HL-60 (cell line): ENCODE measurements around the gene PLCB1.

Experiments used
- DNase-seq, 2 experiments: peaks; one replicate each; pipeline ENCODE4 v3.0.0-alpha.2; 2010 to 2020; ENCODE audit warnings: low read depth in 1 of 2, low spot score in 1 of 2
- H3K27ac ChIP-seq: fragments of 250-450 bp; sonication (Bioruptor Pico); replicated peaks from 2 replicates; pipeline ENCODE4 v1.5.1; 2020; ENCODE audit warnings: mild to moderate bottlenecking, moderate library complexity
- H3K27me3 ChIP-seq: fragments of 250-450 bp; sonication (Bioruptor Pico); 2 replicates; pipeline ENCODE4 v1.5.1; 2021; ENCODE audit warnings: mild to moderate bottlenecking, moderate library complexity; ENCODE audit not compliant: insufficient read depth, poor library complexity, severe bottlenecking
- H3K4me3 ChIP-seq: replicated peaks from 2 replicates; pipeline ENCODE4 v1.5.1; 2011; ENCODE audit warnings: mild to moderate bottlenecking, control low read depth, low read length; ENCODE audit not compliant: insufficient read depth
- CTCF ChIP-seq: IDR thresholded peaks from one replicate; pipeline ENCODE4 v1.5.1; 2011; ENCODE audit warnings: low read length, control low read depth, inconsistent platforms; ENCODE audit not compliant: insufficient read depth
- GABPA ChIP-seq: IDR thresholded peaks from 2 replicates; pipeline ENCODE4 v1.6.1; 2012; ENCODE audit warnings: low read depth
- POLR2AphosphoS5 ChIP-seq: IDR thresholded peaks from 2 replicates; pipeline ENCODE4 v1.6.1; 2012; ENCODE audit warnings: low read depth
- REST ChIP-seq: IDR thresholded peaks from 2 replicates; pipeline ENCODE4 v1.6.1; 2012; ENCODE audit warnings: low read depth; ENCODE audit not compliant: insufficient replicate concordance
- SPI1 ChIP-seq: IDR thresholded peaks from 2 replicates; pipeline ENCODE4 v1.6.1; 2012; ENCODE audit warnings: low read depth, mild to moderate bottlenecking, borderline replicate concordance

PLCB1 gene

DNA sequence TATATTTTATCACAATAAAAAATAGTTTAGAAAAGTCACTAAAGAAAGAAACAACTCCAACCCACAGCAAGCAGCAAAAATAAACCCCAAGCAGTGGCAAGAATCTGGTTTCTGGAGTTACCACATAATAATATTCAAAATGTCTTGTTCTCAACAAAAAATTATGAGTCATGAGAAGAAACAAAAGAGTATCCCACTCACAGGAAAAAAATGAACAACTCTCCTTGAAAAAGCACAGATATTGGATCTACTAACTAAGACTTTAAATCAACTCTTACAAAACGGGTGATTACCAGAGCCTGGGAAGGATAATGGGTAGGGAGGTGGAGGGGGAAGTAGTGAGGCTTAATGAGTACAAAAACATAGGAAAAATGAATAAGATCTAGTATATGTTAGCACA lies 425.6 kb downstream of the PLCB1 start:
- DNase-seq, result no peak
- no peak for TF ChIP-seq CTCF
- H3K4me3 ChIP-seq, result no peak overlapping the region
- no peaks in the 10 kb centered on the region for H3K27me3 ChIP-seq
- H3K27ac ChIP-seq, result no peak overlapping the region

GRCh38 chr20:8562356-8562755 lies 430.3 kb downstream of the PLCB1 start:
- Histone ChIP-seq H3K4me3 (no peak overlapping the region), H3K27me3 (peaks cover 2% of the 10 kb centered on the region), H3K27ac (no peak overlapping the region)
- DNase-seq, result no peak
- TF ChIP-seq GABPA (no peak), POLR2AphosphoS5 (no peak), REST (no peak), CTCF (no peak), SPI1 (no peak)

- H3K4me3 ChIP-seq, result no peak overlapping the region
- H3K27ac ChIP-seq, result no peak overlapping the region
- no peak for DNase-seq
- TF ChIP-seq GABPA (no peak), CTCF (no peak), POLR2AphosphoS5 (no peak), SPI1 (no peak), REST (no peak)
- H3K27me3 ChIP-seq, result peaks cover 2% of the 10 kb centered on the region
These were observed 436.0 kb downstream of the PLCB1 start for GRCh38 chr20:8568075-8568474.

DNA sequence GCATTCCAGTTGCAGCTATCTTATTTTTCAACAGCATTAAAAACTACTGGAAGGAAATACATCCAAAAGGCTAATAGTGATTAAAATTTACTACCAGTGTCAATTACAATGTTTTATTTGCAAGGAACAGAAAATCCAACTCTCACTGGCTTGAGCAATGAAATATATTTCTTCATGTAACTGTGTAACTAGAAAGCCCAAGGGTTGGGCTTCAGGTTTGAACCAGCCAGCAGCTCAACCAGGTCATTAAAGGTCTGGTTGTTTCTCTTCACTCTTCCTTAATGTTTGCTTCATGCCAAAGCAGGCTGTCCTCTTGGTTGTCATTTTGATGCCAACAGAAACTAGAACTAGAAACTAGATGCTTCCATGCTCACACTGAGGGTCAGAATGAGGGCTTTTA lies 437.7 kb downstream of the PLCB1 start:
- no peak overlapping the region for H3K27ac ChIP-seq
- TF ChIP-seq POLR2AphosphoS5 (no peak), SPI1 (no peak), REST (no peak), CTCF (no peak), GABPA (no peak)
- no peak for DNase-seq
- no peak overlapping the region for H3K4me3 ChIP-seq
- no peaks in the 10 kb centered on the region for H3K27me3 ChIP-seq
